ENCODE measurements around the gene DNM3. TPM values are rescaled to one million over a fixed set of nuclear protein-coding genes. Genes with fewer than 3 reads are reported as not detected.

DNM3 gene
- total and polyA plus RNA-seq, 2 experiments from 2014 or later: 0.11 to 1.4 TPM

- TF ChIP-seq EZH2 (IDR thresholded peaks at IDR 0.05; ENCODE audit: insufficient read depth, poor library complexity, severe bottlenecking) (no peak), EZH2phosphoT487 (IDR thresholded peaks at IDR 0.05; ENCODE audit: insufficient read depth, low read depth) (no peak)
- 54 to 60% methylated on average over 5 of the region's 5 CpGs for WGBS, 2 experiments (ENCODE audit: low coverage in 1 of 2, low lambda C conversion rate in 2 of 2, missing lambda C conversion rate in 2 of 2)
- H3K4me1 ChIP-seq (ENCODE audit: insufficient read depth): peaks cover 14% of the 10 kb centered on the region
- H3K79me2 ChIP-seq (ENCODE audit: insufficient read depth): no peaks in the 10 kb centered on the region
- H3K27me3 ChIP-seq (replicated peaks; ENCODE audit: insufficient read depth): no peaks in the 10 kb centered on the region
- 0 out of 2 replicates have a peak, but pooled peaks cover 5% of the 10 kb centered on the region for H3F3A ChIP-seq (ENCODE audit: insufficient read depth)
- no peak overlapping the region for H3K4me2 ChIP-seq (ENCODE audit: unreplicated experiment)
- no peaks in the 10 kb centered on the region for H3K9me3 ChIP-seq (ENCODE audit: low read depth)
- no peaks in the 10 kb centered on the region for H4K20me1 ChIP-seq (ENCODE audit: insufficient read depth)
- H3K9me2 ChIP-seq (ENCODE audit: insufficient read depth): no peaks in the 10 kb centered on the region; the same call in 1 of the 2 replicates
- H3K9ac ChIP-seq: no peak overlapping the region
- DNase-seq: no peak
- H2AFZ ChIP-seq: no peak overlapping the region
- in situ Hi-C loops (cut with MboI): loop anchor here (10.0 kb wide), 1 partner anchor 268 kb away; no protein-coding TSS in a partner anchor
- no peaks in the 10 kb centered on the region for H3K36me3 ChIP-seq (ENCODE audit: low read depth)
- no peak overlapping the region for H3K4me3 ChIP-seq
- no peak overlapping the region for H3K27ac ChIP-seq
These were observed 615.1 kb downstream of the DNM3 start for GRCh38 chr1:172456344-172456769.

- H3K4me3 ChIP-seq: no peak overlapping the region
These were observed 616.3 kb downstream of the DNM3 start for GRCh38 chr1:172457479-172458130.

GRCh38 chr1:172460177-172460576, 618.9 kb downstream of the DNM3 start:
- Histone ChIP-seq H4K20me1 (ENCODE audit: insufficient read depth) (no peaks in the 10 kb centered on the region), H3K9ac (no peak overlapping the region), H3K9me2 (ENCODE audit: insufficient read depth) (no peaks in the 10 kb centered on the region; the same call in 1 of the 2 replicates), H3K4me1 (ENCODE audit: insufficient read depth) (0 out of 2 replicates have a peak, but pooled peaks cover 10% of the 10 kb centered on the region), H3K36me3 (ENCODE audit: low read depth) (no peaks in the 10 kb centered on the region), H2AFZ (no peak overlapping the region), H3K27ac (no peak overlapping the region), H3F3A (ENCODE audit: insufficient read depth) (no peaks in the 10 kb centered on the region), H3K27me3 (replicated peaks; ENCODE audit: insufficient read depth) (no peaks in the 10 kb centered on the region), H3K79me2 (ENCODE audit: insufficient read depth) (no peaks in the 10 kb centered on the region), H3K4me2 (ENCODE audit: unreplicated experiment) (no peak overlapping the region), H3K9me3 (ENCODE audit: low read depth) (no peaks in the 10 kb centered on the region), H3K4me3 (no peak overlapping the region)
- TF ChIP-seq EZH2phosphoT487 (IDR thresholded peaks at IDR 0.05; ENCODE audit: insufficient read depth, low read depth) (no peak), EZH2 (IDR thresholded peaks at IDR 0.05; ENCODE audit: insufficient read depth, poor library complexity, severe bottlenecking) (no peak)
- DNase-seq: no peak
- in situ Hi-C loops (cut with MboI): no loop called here
- 88 to 97% methylated on average over 1 of the region's 1 CpG for WGBS, 2 experiments (ENCODE audit: low coverage in 1 of 2, low lambda C conversion rate in 2 of 2, missing lambda C conversion rate in 2 of 2)

More at GRCh38 chr1:172457479-172458130, 616.3 kb downstream of the DNM3 start:
- no peaks in the 10 kb centered on the region for H3K79me2 ChIP-seq (ENCODE audit: insufficient read depth)
- H3F3A ChIP-seq (ENCODE audit: insufficient read depth): no peaks in the 10 kb centered on the region
- WGBS, 2 experiments (ENCODE audit: low coverage in 1 of 2, low lambda C conversion rate in 2 of 2, missing lambda C conversion rate in 2 of 2): 82 to 96% methylated on average over 1 of the region's 1 CpG
- no peak overlapping the region for H3K4me2 ChIP-seq (ENCODE audit: unreplicated experiment)
- H3K9me3 ChIP-seq (ENCODE audit: low read depth): no peaks in the 10 kb centered on the region
- 0 out of 2 replicates have a peak, but pooled peaks cover 10% of the 10 kb centered on the region for H3K4me1 ChIP-seq (ENCODE audit: insufficient read depth)
- no peaks in the 10 kb centered on the region; the same call in 1 of the 2 replicates for H3K9me2 ChIP-seq (ENCODE audit: insufficient read depth)
- H2AFZ ChIP-seq: no peak overlapping the region
- H3K9ac ChIP-seq: no peak overlapping the region
- no peaks in the 10 kb centered on the region for H3K36me3 ChIP-seq (ENCODE audit: low read depth)
- no peaks in the 10 kb centered on the region for H4K20me1 ChIP-seq (ENCODE audit: insufficient read depth)
- DNase-seq: no peak
- no peak overlapping the region for H3K27ac ChIP-seq
- TF ChIP-seq EZH2 (IDR thresholded peaks at IDR 0.05; ENCODE audit: insufficient read depth, poor library complexity, severe bottlenecking): no peak
- in situ Hi-C loops (cut with MboI): loop anchor here (10.0 kb wide), 1 partner anchor 267 kb away; no protein-coding TSS in a partner anchor
- H3K27me3 ChIP-seq (replicated peaks; ENCODE audit: insufficient read depth): no peaks in the 10 kb centered on the region

- H3K79me2 ChIP-seq (ENCODE audit: insufficient read depth): no peaks in the 10 kb centered on the region
- H3K27me3 ChIP-seq (replicated peaks; ENCODE audit: insufficient read depth): no peaks in the 10 kb centered on the region
- no peak overlapping the region for H3K27ac ChIP-seq
- H3K9me3 ChIP-seq (ENCODE audit: low read depth): no peaks in the 10 kb centered on the region
- in situ Hi-C loops (cut with MboI): no loop called here
- H3K4me3 ChIP-seq: no peak overlapping the region
- no peaks in the 10 kb centered on the region; the same call in 1 of the 2 replicates for H3K9me2 ChIP-seq (ENCODE audit: insufficient read depth)
- no peaks in the 10 kb centered on the region for H3F3A ChIP-seq (ENCODE audit: insufficient read depth)
- WGBS, 2 experiments (ENCODE audit: low coverage in 1 of 2, low lambda C conversion rate in 2 of 2, missing lambda C conversion rate in 2 of 2): 60 to 70% methylated on average over 1 of the region's 1 CpG
- no peak overlapping the region for H2AFZ ChIP-seq
- H3K9ac ChIP-seq: no peak overlapping the region
- 0 out of 2 replicates have a peak, but pooled peaks cover 10% of the 10 kb centered on the region for H3K4me1 ChIP-seq (ENCODE audit: insufficient read depth)
- H4K20me1 ChIP-seq (ENCODE audit: insufficient read depth): no peaks in the 10 kb centered on the region
- no peak for TF ChIP-seq EZH2 (IDR thresholded peaks at IDR 0.05; ENCODE audit: insufficient read depth, poor library complexity, severe bottlenecking)
- TF ChIP-seq EZH2phosphoT487 (IDR thresholded peaks at IDR 0.05; ENCODE audit: insufficient read depth, low read depth): no peak
- DNase-seq: no peak
- H3K4me2 ChIP-seq (ENCODE audit: unreplicated experiment): no peak overlapping the region
- H3K36me3 ChIP-seq (ENCODE audit: low read depth): no peaks in the 10 kb centered on the region
These were observed 619.6 kb downstream of the DNM3 start for GRCh38 chr1:172460887-172461315.

MicroRNAs within 50 kb of the gene (microRNA counts, 767-probe panel; counts per million panel counts)
- microRNA hsa-miR-199a-3p+hsa-miR-199b-3p (9,732 counts per million, percentile 99 among the panel's probes with 10 or more counts), microRNA hsa-miR-199a-5p (7,926 counts per million, percentile 97 among the panel's probes with 10 or more counts), microRNA hsa-miR-214-3p (7,255 counts per million, percentile 95 among the panel's probes with 10 or more counts)

Small RNAs within 50 kb of the gene (microRNA-seq; reads per million reads assigned to microRNA genes)
- 51.6 reads per million, percentile 42 among the genes with 10 or more reads in this experiment for gene MIR199A2 (ENCODE audit: borderline number of aligned reads)
- gene MIR3120 (ENCODE audit: borderline number of aligned reads): not detected

Small RNAs within 50 kb of the gene (small RNA-seq; reads per million reads assigned to genes)
- gene MIR199A2 (ENCODE audit: low read depth, low replicate concordance): 0.25 reads per million
- gene RNU6-157P (ENCODE audit: low read depth, low replicate concordance): not detected

Other genes starting within 250 kb of the DNM3 start
- gene MYOCOS, start 219.3 kb upstream of the DNM3 start, total RNA-seq (2014; rRNA removed; shearing (Covaris generic)): not detected in 2 replicates
- not detected in 2 replicates for gene MYOCOS, start 219.3 kb upstream of the DNM3 start, polyA plus RNA-seq (2016; fragmentation: Nextera tagmentation; extraction: Ambion mirVana)
- gene MYOC, start 188.8 kb upstream of the DNM3 start, total RNA-seq (2014; rRNA removed; shearing (Covaris generic)): not detected in 2 replicates
- not detected in 2 replicates for gene MYOC, start 188.8 kb upstream of the DNM3 start, polyA plus RNA-seq (2016; fragmentation: Nextera tagmentation; extraction: Ambion mirVana)
- 7.3 and 11.3 TPM in 2 replicates for gene VAMP4, start 99.4 kb upstream of the DNM3 start, total RNA-seq (2014; rRNA removed; shearing (Covaris generic))
- 21.2 and 24.1 TPM in 2 replicates for gene VAMP4, start 99.4 kb upstream of the DNM3 start, polyA plus RNA-seq (2016; fragmentation: Nextera tagmentation; extraction: Ambion mirVana)
- gene METTL13, start 59.8 kb upstream of the DNM3 start, total RNA-seq (2014; rRNA removed; shearing (Covaris generic)): 19.6 and 22.0 TPM in 2 replicates
- gene METTL13, start 59.8 kb upstream of the DNM3 start, polyA plus RNA-seq (2016; fragmentation: Nextera tagmentation; extraction: Ambion mirVana): 17.8 and 18.8 TPM in 2 replicates

All from GM23248 (cell line).